Heart right ventricle (tissue), 16 donors: ENCODE data around the gene PHC2. TPM values are rescaled to one million over a fixed set of nuclear protein-coding genes. Genes with fewer than 3 reads are reported as not detected.
A peak's percentile ranks its signal among the peaks of the same experiment; 100 is the strongest.

Experiments used
- ATAC-seq, 8 donors: fragments of 200-7000 bp; cut with Tn5 transposase; one replicate each; pipeline ENCODE4 v1.9.1; 2020; ENCODE audit warnings: mild to moderate bottlenecking in 8 of 8, moderate library complexity in 8 of 8, moderate number of reproducible peaks in 1 of 8
- DNase-seq, 2 donors: peaks; one replicate each; pipeline ENCODE4 v3.0.0-alpha.2; 2020
- H3K27ac ChIP-seq, 10 donors: fragments of 200-600 bp; sonication (generic) in 2 of 10; one replicate each; pipeline versions ENCODE4 v1.5.0 to v1.8.0; 2020 to 2022; ENCODE audit warnings: mild to moderate bottlenecking in 3 of 10
- H3K27me3 ChIP-seq, 7 donors: fragments of 200-600 bp; one replicate each; pipeline ENCODE4 v1.8.0; 2021 to 2022; ENCODE audit warnings: mild to moderate bottlenecking in 2 of 7
- H3K36me3 ChIP-seq, 9 donors: fragments of 200-600 bp; sonication (generic) in 1 of 9; one replicate each; pipeline versions ENCODE4 v1.5.0 to v1.8.0; 2020 to 2022; ENCODE audit warnings: mild to moderate bottlenecking in 2 of 9
- H3K4me1 ChIP-seq, 9 donors: fragments of 200-600 bp; sonication (generic) in 1 of 9; one replicate each; pipeline versions ENCODE4 v1.5.0 to v1.8.0; 2020 to 2022; ENCODE audit warnings: mild to moderate bottlenecking in 4 of 9
- H3K4me3 ChIP-seq, 10 donors: fragments of 200-600 bp; sonication (generic) in 2 of 10; one replicate each; pipeline versions ENCODE4 v1.5.0 to v1.8.0; 2020 to 2022; ENCODE audit warnings: mild to moderate bottlenecking in 7 of 10, moderate library complexity in 2 of 10
- H3K9me3 ChIP-seq, 11 donors: fragments of 200-600 bp in 10 of 11; sonication (generic) in 2 of 11; one replicate each; pipeline versions ENCODE4 v1.5.0 to v1.8.0; 2013 to 2022; ENCODE audit warnings: mild to moderate bottlenecking in 2 of 11, control low read depth in 1 of 11, moderate library complexity in 1 of 11
- CTCF ChIP-seq, 9 donors: fragments of 200-600 bp; sonication (generic) in 2 of 9; IDR thresholded peaks; one replicate each; pipeline versions ENCODE4 v1.5.0 to v1.8.0; 2021 to 2022; ENCODE audit warnings: antibody characterized with exemption in 9 of 9, mild to moderate bottlenecking in 5 of 9, moderate library complexity in 1 of 9
- WGBS, 2 donors: extraction: QIAGEN DNeasy Blood & Tissue Kit; methylation state at CpG; one replicate each; pipeline ENCODE4 v1.1.7; 2013; ENCODE audit warnings: inconsistent platforms in 1 of 2; 5-methylcytosine and 5-hydroxymethylcytosine counted together
- intact Hi-C, 10 donors: fragments of 100-400 bp; cut with DNase I; formaldehyde crosslinking; loops; one replicate each; pipeline versions ENCODE4 v1.11.1 to v1.14.2; 2022
- polyA plus RNA-seq, 2 donors: library from polyadenylated mRNA; stranded (reverse); fragments of 200-250 nt; gene quantifications; one replicate each; pipeline ENCODE4 v1.2.3, GENCODE V29; 2013
- total RNA-seq, 10 donors: library from RNA; stranded (reverse); fragmentation: NEBNext Ultra II Directional in 3 of 10; extraction: Animal tissue kit (Norgen Biotek cat#: 25700) in 3 of 10; gene quantifications; one replicate each; pipeline versions ENCODE4 v1.2.1 to v1.2.4, GENCODE V29; 2021 to 2023
- donor health status: Arrhythmogenic right ventricular cardiomyopathy.
- donor health status: ischemic (EF 13 %, LVEDD 7.1; RV severe dilation, severe dysfunction).
- donor health status: healthy with polysubstance abuse.
- donor health status: DM: no; HTN: yes; CAD: no.
- donor health status: DM: no; HTN: no; CAD: no.
- donor health status: ischemic (EF 25% LVEDD 6.9; RV normal size, moderate dysfunction).
- donor health status: ischemic (EF 25% LVEDD 5.7; RV mildly dilated, moderate dysfunction).
- donor health status: healthy.
- donor health status: DM: yes; HTN: yes; CAD: no.
- donor health status: Ischemic cardiomyopathy.
- donor health status: ischemic (EF 35%, LVEDD 5.7; RV mildly dilated, moderate dysfunction).
- donor health status: nonischemic (EF 11% LVEDD 7.7; RV severe dilation, severe dysfunction).
- donor health status: DM: yes; HTN: yes; CAD: no.
- donor health status: PGD.
- donor health status: ischemic (EF 29% LVEDD 5.4; RV normal size, mild dysfunction).
- donor health status: nonischemic (EF 23%, LVEDD 6.1; RV moderate dilation, normal function).

The PHC2 gene
- total and polyA plus RNA-seq, 12 donors, result 81.2 to 136 (median 99.3) TPM

- intact Hi-C loops, result loop anchor here in 2 of 10 donors (5.0 kb wide), 1 partner anchor 37 kb away; no protein-coding TSS in a partner anchor
- Histone ChIP-seq H3K36me3 (peaks cover 2 to 96% (median 66%) of the 10 kb centered on the region in 9 donors), H3K4me1 (peaks cover 35 to 100% (median 78%) of the 10 kb centered on the region in 9 donors), H3K27me3 (no peaks in the 10 kb centered on the region), H3K27ac (peak overlapping the region in 3 of 10 donors; percentile 28 to 100 (median 99)), H3K4me3 (no peak overlapping the region), H3K9me3 (no peaks in the 10 kb centered on the region)
- no peak for DNase-seq
- ATAC-seq, result no peak
- WGBS, 2 donors, result 74% methylated on average over 3 of the region's 3 CpGs
- TF ChIP-seq CTCF (IDR thresholded peaks at IDR 0.05), result no peak
These were observed 100.5 kb downstream of the PHC2 start for GRCh38 chr1:33330361-33330890.

GRCh38 chr1:33329600-33330305, 101.1 kb downstream of the PHC2 start:
- WGBS, 2 donors, result 85 to 89% methylated on average over 19 of the region's 19 CpGs
- H3K36me3 ChIP-seq, result peaks cover 5 to 96% (median 73%) of the 10 kb centered on the region in 9 donors
- H3K4me3 ChIP-seq, result no peak overlapping the region
- TF ChIP-seq CTCF (IDR thresholded peaks at IDR 0.05), result no peak
- H3K27ac ChIP-seq, result peak overlapping the region in 3 of 10 donors; percentile 28 to 100 (median 81)
- H3K27me3 ChIP-seq, result no peaks in the 10 kb centered on the region
- DNase-seq, result no peak
- no peaks in the 10 kb centered on the region for H3K9me3 ChIP-seq
- ATAC-seq, result no peak
- H3K4me1 ChIP-seq, result peaks cover 30 to 96% (median 78%) of the 10 kb centered on the region in 9 donors
- intact Hi-C loops, result loop anchor here in 2 of 10 donors (5.0 kb wide), 1 partner anchor 38 kb away; no protein-coding TSS in a partner anchor

GRCh38 chr1:33328817-33329216, 102.1 kb downstream of the PHC2 start:
- WGBS, 2 donors, result 91% methylated on average over 12 of the region's 12 CpGs
- H3K27ac ChIP-seq, result peak overlapping the region in 5 of 10 donors; percentile 17 to 81 (median 39)
- H3K27me3 ChIP-seq, result no peaks in the 10 kb centered on the region
- H3K4me1 ChIP-seq, result peaks cover 20 to 95% (median 72%) of the 10 kb centered on the region in 9 donors
- H3K4me3 ChIP-seq, result no peak overlapping the region
- H3K9me3 ChIP-seq, result no peaks in the 10 kb centered on the region
- DNase-seq (no peak), ATAC-seq (no peak)
- peaks cover 11 to 100% (median 82%) of the 10 kb centered on the region in 9 donors for H3K36me3 ChIP-seq
- intact Hi-C loops, result no loop called here
- TF ChIP-seq CTCF (IDR thresholded peaks at IDR 0.05), result no peak

- ATAC-seq, result peak; percentile 35 to 79 (median 68)
- intact Hi-C loops, result no loop called here
- DNase-seq, result peak; percentile 42 to 59
- peaks cover 11 to 100% (median 92%) of the 10 kb centered on the region in 9 donors for H3K36me3 ChIP-seq
- H3K4me1 ChIP-seq, result peaks cover 12 to 84% (median 61%) of the 10 kb centered on the region in 9 donors
- 32 to 38% methylated on average over 9 of the region's 9 CpGs for WGBS, 2 donors
- H3K9me3 ChIP-seq, result no peaks in the 10 kb centered on the region
- no peak overlapping the region for H3K4me3 ChIP-seq
- H3K27me3 ChIP-seq, result no peaks in the 10 kb centered on the region
- H3K27ac ChIP-seq, result peak overlapping the region in 7 of 10 donors; percentile 6 to 81 (median 39)
- TF ChIP-seq CTCF (IDR thresholded peaks at IDR 0.05), result no peak
These were observed 103.1 kb downstream of the PHC2 start for GRCh38 chr1:33327587-33328325.
